Glutamatergic neuron (in vitro differentiated cells): Measurements from ENCODE around the gene WFIKKN1. TPM values are rescaled to one million over a fixed set of nuclear protein-coding genes. Genes with fewer than 3 reads are reported as not detected.

Experiments used
- DNase-seq: peaks from one replicate; pipeline ENCODE4 v3.0.0; 2022
- H3K27ac Mint-ChIP-seq: one replicate; pipeline ENCODE4 v1.8.0; 2020; ENCODE audit warnings: mild to moderate bottlenecking, mixed read lengths, inconsistent platforms; ENCODE audit not compliant: unreplicated experiment
- H3K27me3 Mint-ChIP-seq: one replicate; pipeline ENCODE4 v1.8.0; 2020; ENCODE audit warnings: mild to moderate bottlenecking, moderate library complexity, mixed read lengths, inconsistent platforms; ENCODE audit not compliant: unreplicated experiment
- H3K36me3 Mint-ChIP-seq: one replicate; pipeline ENCODE4 v1.8.0; 2020; ENCODE audit warnings: mild to moderate bottlenecking, mixed read lengths, inconsistent platforms; ENCODE audit not compliant: unreplicated experiment
- H3K4me1 Mint-ChIP-seq: one replicate; pipeline ENCODE4 v1.8.0; 2020; ENCODE audit warnings: mild to moderate bottlenecking, low read depth, mixed read lengths, inconsistent platforms; ENCODE audit not compliant: unreplicated experiment
- H3K4me3 Mint-ChIP-seq: one replicate; pipeline ENCODE4 v1.8.0; 2020; ENCODE audit warnings: mild to moderate bottlenecking, mixed read lengths, inconsistent platforms; ENCODE audit not compliant: unreplicated experiment
- H3K9me3 Mint-ChIP-seq: one replicate; pipeline ENCODE4 v1.8.0; 2020; ENCODE audit warnings: mild to moderate bottlenecking, moderate library complexity, mixed read lengths, inconsistent platforms; ENCODE audit not compliant: unreplicated experiment
- CTCF ChIP-seq: fragments of 200-600 bp; sonication (generic); IDR thresholded peaks from one replicate; pipeline ENCODE4 v1.5.0; 2021; ENCODE audit not compliant: partially characterized antibody, unreplicated experiment
- total RNA-seq: library from RNA; stranded (reverse); fragmentation: NEBNext Ultra II Directional; extraction: Animal tissue kit (Norgen Biotek cat#: 25700); gene quantifications from one replicate; pipeline ENCODE4 v1.2.1, GENCODE V29; 2021; ENCODE audit not compliant: unreplicated experiment

The WFIKKN1 gene
- total RNA-seq, 1 donor from 2014 or later, result 61.9 TPM

GRCh38 chr16:637081-638018, 6.6 kb downstream of the WFIKKN1 start:
- no peak for TF ChIP-seq CTCF
- Mint-ChIP-seq H3K27ac (no peak overlapping the region), H3K4me1 (peaks cover 2% of the 10 kb centered on the region)

GRCh38 chr16:638034-638543, 7.3 kb downstream of the WFIKKN1 start:
- Mint-ChIP-seq H3K27ac (no peak overlapping the region), H3K9me3 (peaks cover 8% of the 10 kb centered on the region), H3K36me3 (no peaks in the 10 kb centered on the region), H3K27me3 (peaks cover 9% of the 10 kb centered on the region), H3K4me1 (peaks cover 2% of the 10 kb centered on the region), H3K4me3 (peak overlapping the region; percentile 55)
- no peak for DNase-seq
- TF ChIP-seq CTCF, result no peak

More at GRCh38 chr16:637081-638018, 6.6 kb downstream of the WFIKKN1 start:
- peak overlapping the region; percentile 55 for H3K4me3 Mint-ChIP-seq
- H3K27me3 Mint-ChIP-seq, result peaks cover 9% of the 10 kb centered on the region
- H3K36me3 Mint-ChIP-seq, result no peaks in the 10 kb centered on the region
- peak; percentile 93 for DNase-seq
- peaks cover 8% of the 10 kb centered on the region for H3K9me3 Mint-ChIP-seq

GRCh38 chr16:638836-639235, 8.1 kb downstream of the WFIKKN1 start:
- Mint-ChIP-seq H3K4me1 (peaks cover 2% of the 10 kb centered on the region), H3K27me3 (peaks cover 9% of the 10 kb centered on the region), H3K9me3 (peaks cover 8% of the 10 kb centered on the region), H3K4me3 (peak overlapping the region; percentile 15), H3K27ac (no peak overlapping the region), H3K36me3 (no peaks in the 10 kb centered on the region)
- TF ChIP-seq CTCF, result no peak
- no peak for DNase-seq

- Mint-ChIP-seq H3K27me3 (peaks cover 7% of the 10 kb centered on the region), H3K27ac (no peak overlapping the region), H3K4me1 (peaks cover 2% of the 10 kb centered on the region), H3K4me3 (peak overlapping the region; percentile 79), H3K36me3 (no peaks in the 10 kb centered on the region), H3K9me3 (peaks cover 11% of the 10 kb centered on the region)
- DNase-seq, result no peak
- no peak for TF ChIP-seq CTCF
Measured at GRCh38 chr16:640614-641013, 9.8 kb downstream of the WFIKKN1 start.
